ENCODE measurements around the gene IL4I1.
"Not testable (repeated sequence)": the region's sequence is repeated elsewhere in the genome, so short reads cannot be mapped to it uniquely, and the experiment has no call there.

Gene IL4I1, protein sequence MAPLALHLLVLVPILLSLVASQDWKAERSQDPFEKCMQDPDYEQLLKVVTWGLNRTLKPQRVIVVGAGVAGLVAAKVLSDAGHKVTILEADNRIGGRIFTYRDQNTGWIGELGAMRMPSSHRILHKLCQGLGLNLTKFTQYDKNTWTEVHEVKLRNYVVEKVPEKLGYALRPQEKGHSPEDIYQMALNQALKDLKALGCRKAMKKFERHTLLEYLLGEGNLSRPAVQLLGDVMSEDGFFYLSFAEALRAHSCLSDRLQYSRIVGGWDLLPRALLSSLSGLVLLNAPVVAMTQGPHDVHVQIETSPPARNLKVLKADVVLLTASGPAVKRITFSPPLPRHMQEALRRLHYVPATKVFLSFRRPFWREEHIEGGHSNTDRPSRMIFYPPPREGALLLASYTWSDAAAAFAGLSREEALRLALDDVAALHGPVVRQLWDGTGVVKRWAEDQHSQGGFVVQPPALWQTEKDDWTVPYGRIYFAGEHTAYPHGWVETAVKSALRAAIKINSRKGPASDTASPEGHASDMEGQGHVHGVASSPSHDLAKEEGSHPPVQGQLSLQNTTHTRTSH

DNA sequence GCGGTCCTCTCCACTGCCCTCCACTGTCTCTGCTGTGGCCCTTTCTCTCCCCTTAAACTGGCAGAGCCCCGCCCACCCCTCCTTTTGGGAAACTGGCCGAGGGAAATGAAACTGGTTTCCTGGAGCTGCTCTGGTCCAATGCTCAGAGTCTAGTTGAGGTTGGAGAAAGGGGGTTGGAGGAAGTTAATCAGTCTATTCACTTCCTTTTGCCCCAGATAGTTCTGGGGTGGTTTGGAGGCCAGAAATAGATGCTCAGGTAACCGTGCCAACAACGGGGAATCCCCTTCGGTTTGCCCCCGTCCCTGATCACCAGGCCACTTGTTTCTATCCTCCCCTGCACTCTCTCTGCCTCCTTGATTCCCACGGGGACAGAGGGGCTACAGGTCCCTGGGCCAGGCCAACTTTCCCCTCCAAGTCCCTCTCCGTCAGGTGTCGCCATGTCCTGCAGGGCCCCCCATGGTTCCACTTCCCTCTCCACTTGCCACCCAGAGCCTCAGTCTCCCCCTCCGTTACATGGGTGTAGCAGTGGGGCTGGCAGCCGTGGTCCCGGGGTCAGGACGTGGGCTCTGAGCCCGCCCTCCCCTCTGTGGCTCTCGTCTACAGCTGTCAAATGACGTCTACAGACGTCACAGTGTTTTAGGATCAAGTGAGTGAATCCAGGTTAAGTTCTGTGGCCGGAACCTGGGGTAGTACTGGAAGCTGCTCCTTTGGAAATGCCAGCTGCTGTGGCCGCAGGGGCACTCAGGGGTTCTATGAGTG lies at the start of gene IL4I1:
TSS of gene IL4I1 (minus strand) at position 25 of the 759 bp plus-strand sequence. CDS start 727 bp downstream, outside the sequence.
- no peak for DNase-seq (ENCODE audit: low read depth in 2 of 2)

DNA sequence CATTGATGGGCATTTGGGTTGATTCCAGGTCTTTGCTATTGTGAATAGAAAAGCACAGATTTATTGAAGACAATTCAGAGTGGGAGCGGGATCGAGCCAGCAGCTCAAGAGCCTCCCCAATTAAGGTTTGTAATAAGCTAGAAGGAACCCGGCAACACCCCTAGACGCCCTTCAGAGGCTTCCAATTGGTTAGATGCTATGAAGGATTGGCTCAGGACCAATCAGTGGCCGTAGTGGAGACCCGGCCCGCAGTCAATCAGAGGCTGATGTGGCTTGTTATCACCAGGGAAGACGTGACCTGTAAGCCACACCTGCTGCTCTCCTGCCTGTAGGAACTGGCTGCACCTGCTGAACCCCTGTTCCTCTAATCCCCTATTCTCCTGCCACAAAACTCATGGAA lies 49.7 kb upstream of the IL4I1 start:
- no peak for DNase-seq (ENCODE audit: low read depth in 2 of 2)

DNA sequence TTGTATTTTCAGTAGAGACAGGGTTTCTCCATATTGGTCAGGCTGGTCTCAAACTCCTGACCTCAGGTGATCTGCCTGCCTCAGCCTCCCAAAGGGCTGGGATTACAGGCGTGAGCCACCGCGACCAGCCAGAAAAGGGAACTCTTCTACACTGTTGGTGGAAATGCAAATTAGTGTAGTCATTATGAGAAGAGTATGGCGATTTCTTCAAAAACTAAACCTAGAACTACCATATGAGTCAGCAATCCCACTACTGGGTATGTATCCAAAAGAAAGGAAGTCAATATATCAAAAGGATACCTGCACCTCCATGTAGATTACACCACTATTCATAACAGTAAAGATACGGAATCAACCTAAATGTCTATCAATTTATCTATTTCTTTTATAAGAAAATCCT lies 47.9 kb upstream of the IL4I1 start:
- DNase-seq (ENCODE audit: low read depth in 2 of 2), result not testable (repeated sequence)

DNA sequence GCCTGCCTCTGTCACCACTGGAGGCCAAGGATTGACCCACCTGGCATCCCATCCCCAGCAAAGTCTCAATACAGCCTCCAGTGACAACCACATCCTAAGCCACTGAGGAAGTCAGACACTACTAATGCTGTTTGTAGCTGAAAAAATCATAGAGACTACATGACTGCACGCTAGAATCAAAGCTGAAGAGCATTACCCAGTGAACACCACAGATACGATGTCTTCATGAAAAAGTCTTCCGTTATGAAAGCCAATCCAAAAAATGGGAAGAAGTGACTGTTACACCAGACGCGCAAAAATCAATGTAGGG lies 43.8 kb upstream of the IL4I1 start:
- no peak for DNase-seq (ENCODE audit: low read depth in 2 of 2)

DNA sequence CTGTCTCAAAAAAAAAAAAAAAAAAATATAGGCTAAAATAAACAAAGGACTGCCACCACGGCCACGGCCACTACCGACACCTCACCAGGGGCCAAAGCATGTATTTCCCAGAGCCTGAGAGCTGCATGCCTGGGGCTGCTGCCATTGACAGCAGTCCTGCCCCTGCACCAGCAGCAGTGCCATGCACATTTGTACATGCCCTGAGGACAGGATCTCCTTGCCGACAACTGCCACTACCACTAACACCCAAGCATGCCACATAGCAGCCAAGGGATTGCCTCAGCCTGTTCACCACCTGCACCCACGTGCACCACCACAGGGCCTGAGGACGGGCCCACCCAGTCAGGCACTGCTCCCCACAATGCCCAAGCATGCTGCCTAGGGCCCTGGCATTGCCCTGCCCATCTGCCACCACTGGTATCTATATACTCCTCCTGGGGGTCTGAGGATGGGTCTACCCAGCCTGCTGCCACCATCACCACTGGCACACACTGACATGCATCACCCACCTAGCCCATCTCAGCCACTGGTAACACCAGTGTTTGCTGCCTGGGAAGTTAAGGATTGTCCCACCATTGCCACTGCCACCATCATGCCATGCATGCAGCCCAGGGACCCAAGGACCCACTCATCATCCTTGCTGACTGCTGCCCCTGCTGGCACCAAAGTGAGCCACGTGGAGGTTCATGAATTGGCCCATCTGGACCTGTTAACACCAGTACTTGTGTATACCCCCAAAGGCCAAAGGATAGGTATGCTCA lies 43.2 kb upstream of the IL4I1 start:
- no peak for DNase-seq (ENCODE audit: low read depth in 2 of 2)

DNA sequence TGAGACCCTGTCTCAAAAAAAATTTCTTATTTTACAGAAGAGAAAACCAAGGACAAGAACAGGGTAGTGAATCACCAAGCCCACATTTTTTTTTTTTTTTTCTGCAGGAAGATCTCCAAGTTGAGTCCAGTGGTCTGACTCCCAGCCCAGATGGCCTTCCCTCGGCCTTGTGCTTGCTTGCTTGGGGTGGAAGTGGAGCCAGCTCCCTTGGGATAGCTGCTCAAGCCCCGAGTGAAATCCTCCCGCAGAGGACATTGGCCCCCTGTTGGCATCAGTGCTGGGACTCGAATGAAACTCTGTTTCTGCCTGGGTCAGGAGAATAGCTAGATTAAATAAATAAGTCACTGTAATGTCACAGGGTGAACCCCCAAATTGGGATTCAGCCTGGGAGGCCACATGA lies 42.0 kb upstream of the IL4I1 start:
- no peak for DNase-seq (ENCODE audit: low read depth in 2 of 2)

DNA sequence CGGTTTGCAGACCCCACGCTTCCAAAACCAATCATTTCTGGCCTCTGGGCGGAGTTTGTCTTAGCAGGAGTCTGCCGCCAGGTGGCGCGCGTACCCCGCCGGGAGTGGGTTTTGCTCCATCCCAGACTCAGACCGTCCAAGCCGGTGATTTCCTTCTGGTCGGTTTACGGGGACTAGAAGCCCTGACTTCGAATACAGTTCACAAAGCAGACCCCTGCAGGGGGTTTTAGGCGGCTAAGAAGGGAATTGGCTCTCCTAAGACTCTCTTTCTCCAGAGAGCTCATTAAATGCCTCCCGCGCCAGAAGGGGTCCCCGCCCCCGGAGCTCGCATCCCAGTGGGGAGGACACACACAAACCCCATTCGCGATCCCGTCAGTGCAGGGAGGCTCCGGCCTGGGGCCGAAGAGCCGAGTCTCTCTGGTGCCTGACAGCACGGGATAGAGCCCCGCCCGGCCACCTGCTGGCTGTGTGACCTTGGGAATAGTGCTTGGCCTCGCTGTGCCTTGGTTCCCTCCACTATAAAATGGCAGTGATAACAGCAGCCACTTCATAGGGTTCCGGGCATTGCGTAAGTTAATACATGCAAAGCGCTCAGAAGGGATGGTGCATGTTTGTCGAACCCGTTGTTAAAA lies 41.2 kb upstream of the IL4I1 start:
- peak in 1 of 2 experiments; percentile 26 for DNase-seq (ENCODE audit: low read depth in 2 of 2)

DNA sequence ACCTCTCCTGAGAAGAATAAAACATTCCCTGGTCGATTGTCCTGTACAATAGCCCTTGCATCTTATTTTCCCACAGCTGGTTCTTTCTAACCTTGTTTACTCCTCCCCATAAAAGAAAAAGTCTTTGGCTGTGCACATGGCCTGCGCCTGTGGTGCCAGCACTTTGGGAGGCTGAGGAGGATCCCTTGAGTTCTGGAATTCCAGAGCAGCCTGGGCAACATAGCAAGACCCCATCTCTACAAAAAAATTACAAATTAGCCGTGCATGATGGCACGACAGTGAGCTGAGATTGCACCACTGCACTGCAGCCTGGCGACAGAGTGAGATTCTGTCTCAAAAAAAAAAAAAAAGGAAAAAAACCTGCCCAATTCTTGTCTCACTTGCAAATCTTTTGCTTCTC lies 39.9 kb upstream of the IL4I1 start:
- no peak for DNase-seq (ENCODE audit: low read depth in 2 of 2)

DNA sequence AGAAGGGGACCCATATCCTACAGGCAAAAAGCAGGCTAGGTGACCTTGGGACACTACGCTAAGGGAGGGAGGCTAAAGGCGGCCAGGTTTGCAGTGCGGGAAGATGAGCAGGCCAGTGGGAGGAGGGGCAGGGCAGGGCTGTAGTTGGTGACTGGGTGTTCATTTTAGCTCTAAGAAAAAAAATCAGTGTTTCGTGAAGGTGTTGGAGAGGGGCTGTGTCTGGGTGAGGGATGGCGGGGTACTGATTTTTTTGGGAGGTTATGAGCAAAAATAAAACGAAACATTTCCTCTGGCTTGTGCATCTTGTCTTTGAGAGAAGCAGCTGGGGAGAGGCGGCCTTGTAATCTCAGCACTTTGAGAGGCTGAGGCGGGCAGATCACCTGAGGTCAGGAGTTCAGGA lies 37.0 kb upstream of the IL4I1 start:
- no peak for DNase-seq (ENCODE audit: low read depth in 2 of 2)

DNA sequence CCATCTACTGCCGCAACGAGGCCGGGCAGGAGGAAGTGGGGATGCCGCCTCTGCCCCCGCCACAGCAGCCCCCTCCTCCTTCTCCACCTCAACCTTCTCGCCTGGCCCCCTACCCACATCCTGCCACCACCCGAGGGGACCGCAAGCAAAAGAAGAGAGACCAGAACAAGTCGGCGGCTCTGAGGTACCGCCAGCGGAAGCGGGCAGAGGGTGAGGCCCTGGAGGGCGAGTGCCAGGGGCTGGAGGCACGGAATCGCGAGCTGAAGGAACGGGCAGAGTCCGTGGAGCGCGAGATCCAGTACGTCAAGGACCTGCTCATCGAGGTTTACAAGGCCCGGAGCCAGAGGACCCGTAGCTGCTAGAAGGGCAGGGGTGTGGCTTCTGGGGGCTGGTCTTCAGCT lies 36.0 kb upstream of the IL4I1 start:
- DNase-seq (ENCODE audit: low read depth in 2 of 2), result no peak

DNA sequence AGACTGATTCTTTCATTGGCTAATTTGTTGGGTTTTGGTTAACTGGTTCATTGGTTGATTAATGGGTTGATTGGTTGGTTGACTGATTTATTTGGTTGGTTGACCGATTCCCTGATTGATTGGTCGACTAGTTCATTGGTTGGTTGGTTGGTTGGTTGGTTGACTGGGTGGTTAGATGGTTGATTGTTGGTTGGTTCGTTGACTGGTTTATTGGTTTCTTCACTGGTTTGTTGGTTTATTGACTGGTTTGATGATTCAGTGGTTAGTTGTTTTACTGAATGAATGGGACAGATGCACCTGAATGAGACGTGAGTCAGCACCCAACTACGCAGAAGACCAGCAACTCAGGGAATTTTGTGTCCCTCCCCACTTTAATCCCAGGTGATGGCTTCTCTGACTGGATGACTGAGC lies 35.4 kb upstream of the IL4I1 start:
- no peak for DNase-seq (ENCODE audit: low read depth in 2 of 2)

DNA sequence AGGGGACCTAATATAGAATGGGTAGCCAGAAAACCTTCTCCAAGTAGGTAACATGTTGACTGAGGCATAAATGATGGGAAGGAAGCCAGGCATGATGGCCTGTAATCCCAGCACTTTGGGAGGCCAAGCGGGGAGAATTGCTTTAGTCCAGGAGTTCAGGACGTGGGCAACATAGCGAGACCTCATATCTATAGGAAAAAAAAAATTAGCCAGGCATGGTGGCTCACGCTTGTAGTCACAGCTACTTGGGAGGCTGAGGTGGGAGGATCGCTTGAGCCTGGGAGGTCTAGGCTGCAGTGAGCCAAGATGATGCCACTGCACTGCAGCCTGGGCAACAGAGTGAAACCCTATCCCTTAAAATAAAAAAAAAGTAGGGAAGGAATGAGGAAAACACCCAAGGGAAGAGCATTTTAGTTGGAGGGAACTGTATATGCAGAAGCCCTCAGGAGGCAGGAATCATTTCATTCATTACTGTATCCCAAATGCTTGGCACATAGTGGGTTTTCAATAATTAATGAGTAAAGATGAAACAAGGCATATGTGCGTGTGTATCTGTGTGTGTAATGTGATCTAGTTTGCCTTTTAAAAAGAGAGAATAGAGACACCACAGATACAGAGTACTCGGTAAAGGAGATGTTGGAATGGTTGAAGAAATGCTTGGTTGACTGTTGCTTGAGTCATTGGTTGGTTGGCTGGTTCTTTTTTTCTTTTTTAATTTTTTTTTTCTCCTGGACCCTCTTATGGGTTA lies 34.8 kb upstream of the IL4I1 start:
- no peak for DNase-seq (ENCODE audit: low read depth in 2 of 2)

DNA sequence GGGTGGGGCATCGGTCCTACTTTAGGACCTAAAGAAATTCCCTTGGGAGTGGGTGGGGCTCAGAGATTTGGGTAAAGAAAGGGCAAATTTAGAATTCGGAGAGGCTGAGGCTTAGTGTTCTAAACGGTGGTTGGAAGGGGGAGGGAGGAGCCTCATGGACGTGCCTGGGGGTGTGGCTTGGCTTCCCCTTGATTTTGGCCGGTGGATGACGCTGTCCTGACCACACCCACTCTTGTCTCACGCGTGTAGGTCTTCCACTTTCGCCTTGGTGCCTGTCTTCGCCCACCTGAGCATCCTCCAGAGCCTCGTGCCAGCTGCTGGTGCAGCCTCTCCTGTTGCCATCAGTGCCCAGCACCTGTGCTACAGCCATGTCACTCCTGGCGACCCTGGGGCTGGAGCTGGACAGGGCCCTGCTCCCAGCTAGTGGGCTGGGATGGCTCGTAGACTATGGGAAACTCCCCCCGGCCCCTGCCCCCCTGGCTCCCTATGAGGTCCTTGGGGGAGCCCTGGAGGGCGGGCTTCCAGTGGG lies 33.9 kb upstream of the IL4I1 start:
- no peak for DNase-seq (ENCODE audit: low read depth in 2 of 2)

DNA sequence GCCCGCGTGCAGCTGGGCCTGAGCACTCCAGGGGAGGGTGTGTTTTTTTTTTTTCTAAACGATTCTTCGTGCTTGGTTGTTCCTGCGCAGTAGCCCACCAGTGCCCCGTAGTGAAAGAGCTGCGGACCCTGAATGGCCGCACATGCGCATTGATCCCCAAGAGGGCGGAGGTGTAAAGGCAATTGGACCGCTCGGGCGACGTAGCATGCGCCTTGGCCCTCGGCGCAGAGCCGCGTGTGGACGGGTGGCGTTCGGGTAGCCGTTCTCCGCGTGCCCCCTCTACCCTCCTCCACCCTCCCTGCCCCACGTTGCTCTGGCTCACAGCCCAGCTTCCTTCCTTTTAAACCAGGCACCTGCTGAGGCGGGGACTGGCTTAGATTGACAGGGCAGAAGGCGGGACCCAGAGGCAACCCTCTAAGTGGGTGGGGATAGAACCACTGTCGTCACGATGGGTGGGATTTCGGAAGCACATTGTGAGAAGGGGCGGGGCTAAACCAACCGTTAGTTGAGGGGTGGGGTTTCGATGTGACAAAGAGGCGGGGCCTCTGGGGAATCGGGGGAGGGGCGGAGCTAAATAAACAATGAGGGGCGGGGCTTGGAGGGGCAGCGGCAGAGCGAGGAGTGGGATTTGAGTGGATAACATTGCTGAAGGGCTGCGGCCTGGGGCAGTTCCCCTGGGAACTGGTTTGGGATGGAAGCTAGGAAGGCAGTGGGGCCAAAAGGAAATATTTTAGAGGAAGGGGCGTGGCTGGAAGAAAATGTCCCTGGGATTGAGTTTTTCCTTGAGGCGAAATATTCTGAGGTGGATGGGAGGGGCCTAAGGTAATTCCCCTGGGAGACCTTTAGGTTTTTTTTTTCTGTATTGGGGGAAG lies 33.2 kb upstream of the IL4I1 start:
- DNase-seq (ENCODE audit: low read depth in 2 of 2), result peak; percentile 89 to 91

DNA sequence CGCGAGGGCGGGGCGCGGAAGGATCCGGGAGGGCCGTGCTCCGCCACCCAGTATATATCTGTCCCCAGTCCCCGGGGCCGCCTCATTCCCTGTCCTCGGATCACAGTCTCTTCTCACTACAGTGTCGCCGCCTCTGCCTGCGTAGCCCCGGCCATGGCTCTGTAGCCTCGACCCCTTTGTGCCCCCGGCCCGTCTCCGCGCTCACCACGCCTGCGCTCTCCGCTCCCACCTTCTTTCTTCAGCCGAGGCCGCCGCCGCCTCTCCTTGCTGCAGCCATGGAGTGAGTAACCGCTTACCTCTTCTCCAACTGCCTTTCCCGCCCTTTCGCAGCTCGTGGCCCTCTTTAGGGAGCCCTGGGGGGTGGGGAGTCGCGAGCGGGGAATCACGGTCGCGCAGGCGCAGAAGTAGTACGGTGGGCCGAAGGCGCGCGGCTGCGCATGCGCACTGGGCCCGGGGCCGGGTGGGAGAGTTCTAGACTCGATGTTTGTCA lies 32.5 kb upstream of the IL4I1 start, which contains the start of the genes ATF5 and NUP62:
TSS of gene ATF5 (plus strand) at position 85 of the 490 bp plus-strand sequence. CDS start 1,646 bp downstream, outside the sequence.
TSS of gene NUP62 (minus strand) at position 384 of the 490 bp plus-strand sequence. CDS start 19,697 bp downstream, outside the sequence.
- DNase-seq (ENCODE audit: low read depth in 2 of 2), result peak; percentile 64 to 65

DNA sequence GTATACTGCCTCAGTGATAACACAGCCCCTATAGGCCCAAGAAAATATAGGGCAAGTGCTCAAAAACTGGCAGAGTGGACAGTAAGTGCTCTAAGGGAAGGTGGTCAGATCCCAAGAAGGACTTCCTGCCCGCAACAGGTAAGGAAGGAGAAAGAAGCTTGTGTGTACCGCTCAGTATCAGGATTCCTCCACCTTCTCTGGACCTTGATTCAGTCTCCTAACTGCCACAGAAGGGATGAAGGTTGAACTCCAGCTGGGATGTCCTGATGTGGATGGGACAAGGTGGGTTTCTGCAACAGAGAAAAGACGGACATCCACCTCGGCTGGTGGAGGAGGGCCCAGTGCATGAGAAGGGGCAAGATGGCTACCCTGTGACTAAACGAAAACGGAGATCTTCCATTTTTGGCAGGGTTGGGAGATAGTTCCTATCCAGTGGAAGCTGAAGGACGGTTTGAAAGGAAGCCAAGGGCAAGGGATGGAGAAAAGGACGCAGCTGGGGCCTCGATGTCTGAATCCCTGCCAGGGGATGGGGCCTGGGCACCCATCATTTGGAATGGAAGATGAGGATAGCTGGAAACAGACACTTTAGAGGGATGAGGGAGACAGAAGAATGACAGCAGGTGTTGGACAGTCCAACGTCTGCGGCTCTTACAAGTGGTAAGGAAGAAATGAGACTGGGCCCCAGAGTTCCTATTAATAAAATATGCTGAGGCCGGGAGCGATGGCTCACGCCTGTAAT lies 31.0 kb upstream of the IL4I1 start:
- no peak for DNase-seq (ENCODE audit: low read depth in 2 of 2)

DNA sequence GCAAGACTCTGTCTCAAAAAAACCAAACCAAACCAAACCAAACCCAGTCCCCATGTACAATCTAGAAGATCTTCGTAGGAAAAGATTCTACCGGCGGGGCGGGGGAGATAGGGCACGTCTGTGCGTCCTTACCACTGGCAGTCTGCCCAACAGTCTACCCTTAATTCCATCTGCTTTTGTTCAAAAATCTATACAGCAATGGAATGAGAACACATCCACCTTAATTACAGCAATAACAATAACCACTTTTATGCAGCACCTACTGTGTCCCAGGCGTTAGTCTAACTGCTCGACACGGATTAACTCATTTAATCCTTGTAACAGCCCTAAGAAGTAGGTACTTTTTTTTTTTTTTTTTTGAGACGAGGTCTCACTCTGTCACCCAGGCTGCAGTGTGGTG lies 29.8 kb upstream of the IL4I1 start:
- no peak for DNase-seq (ENCODE audit: low read depth in 2 of 2)

DNA sequence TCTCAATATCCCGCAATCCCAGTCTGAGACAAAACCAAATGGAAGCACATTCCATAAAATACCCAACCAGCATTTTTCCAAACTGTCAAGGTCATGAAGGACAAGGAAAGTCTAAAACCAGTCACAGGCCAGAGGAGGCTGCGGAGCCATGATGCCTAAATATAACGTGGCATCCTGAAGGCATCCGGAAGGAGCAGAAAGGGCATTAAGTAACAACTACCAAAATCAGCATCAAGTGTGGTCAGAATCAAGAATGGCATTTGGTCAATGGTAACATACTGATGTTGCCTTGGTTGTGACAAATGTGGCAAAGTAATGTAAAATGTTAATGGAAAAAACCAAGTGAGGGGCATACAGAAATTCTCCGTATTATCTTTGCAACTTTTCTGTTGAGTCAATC lies 28.8 kb upstream of the IL4I1 start:
- no peak for DNase-seq (ENCODE audit: low read depth in 2 of 2)

DNA sequence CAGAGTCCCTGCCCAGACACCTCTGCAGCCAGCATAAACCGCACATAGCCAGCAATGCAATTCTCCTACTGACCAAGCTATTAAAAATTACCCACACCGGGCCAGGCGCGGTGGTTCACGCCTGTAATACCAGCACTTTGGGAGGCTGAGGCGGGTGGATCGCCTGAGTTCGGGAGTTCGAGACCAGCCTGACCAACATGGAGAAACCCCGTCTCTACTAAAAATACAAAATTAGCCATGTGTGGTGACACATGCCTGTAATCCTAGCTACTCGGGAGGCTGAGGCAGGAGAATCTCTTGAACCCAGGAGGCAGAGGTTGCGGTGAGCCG lies 28.2 kb upstream of the IL4I1 start:
- not testable (repeated sequence) for DNase-seq (ENCODE audit: low read depth in 2 of 2)

Measured in fibroblast of skin of left quadriceps (primary cell).